NAMALWA (cell line): ENCODE measurements around the gene RPL13A.
"Not testable (repeated sequence)": the region's sequence is repeated elsewhere in the genome, so short reads cannot be mapped to it uniquely, and the experiment has no call there.

Source experiments
- DNase-seq: peaks from one replicate; pipeline ENCODE4 v3.0.0-alpha.2; 2015; ENCODE audit warnings: low spot score

Gene RPL13A

DNA sequence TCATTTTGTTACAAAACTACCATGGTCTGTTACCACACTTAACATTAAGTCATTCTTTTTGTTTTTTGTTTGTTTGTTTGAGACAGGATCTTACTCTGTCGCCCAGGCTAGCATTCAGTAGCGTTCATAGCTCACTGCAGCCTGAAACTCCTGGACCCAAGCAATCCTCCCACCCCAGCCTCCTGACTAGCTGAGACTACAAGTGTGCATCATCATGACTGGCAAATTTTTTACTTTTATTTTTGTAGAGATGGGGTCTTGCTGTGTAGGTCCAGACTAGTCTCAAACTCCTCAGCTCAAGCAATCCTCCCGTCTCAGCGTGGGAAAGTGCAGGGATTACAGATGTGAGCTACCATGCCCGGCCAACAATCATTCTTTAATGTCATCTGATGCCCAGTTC lies 31.1 kb upstream of the RPL13A start:
- no peak for DNase-seq

DNA sequence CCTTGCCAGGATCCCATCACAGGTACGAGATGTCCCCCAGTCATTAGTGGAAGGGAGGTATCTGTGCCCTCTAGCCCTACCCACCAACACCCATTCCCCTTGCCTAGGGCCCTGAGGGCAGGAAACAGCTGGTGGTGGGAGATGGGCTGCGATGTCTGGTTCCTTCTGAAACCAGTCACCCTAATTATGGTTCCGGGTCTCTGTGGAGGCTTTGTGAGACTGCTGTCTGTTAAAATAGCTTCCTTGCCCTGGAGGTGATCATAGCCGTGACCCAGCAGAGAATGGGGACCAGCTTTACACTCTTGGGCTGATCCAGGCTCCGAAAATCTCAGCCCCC lies 28.9 kb upstream of the RPL13A start:
- no peak for DNase-seq

DNA sequence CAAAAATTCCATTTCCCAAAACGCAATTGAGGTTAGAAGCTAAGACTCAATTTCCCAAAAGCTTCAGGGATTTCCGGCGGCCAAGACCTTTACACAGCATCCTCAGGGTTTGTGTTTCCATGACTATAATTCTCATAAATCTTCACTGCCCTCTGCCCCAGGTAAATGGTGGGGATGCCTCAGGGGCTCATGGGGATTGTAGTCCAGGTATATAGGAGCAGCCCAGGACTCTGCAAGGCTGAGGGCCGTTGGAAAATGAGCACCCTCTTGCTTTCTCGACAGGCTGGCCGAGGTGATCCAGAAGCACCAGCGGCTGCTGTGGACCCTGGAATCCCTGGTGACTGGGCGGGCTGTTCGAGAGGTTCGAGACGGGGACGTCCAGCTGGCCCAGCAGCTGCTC lies 28.0 kb upstream of the RPL13A start:
- no peak for DNase-seq

DNA sequence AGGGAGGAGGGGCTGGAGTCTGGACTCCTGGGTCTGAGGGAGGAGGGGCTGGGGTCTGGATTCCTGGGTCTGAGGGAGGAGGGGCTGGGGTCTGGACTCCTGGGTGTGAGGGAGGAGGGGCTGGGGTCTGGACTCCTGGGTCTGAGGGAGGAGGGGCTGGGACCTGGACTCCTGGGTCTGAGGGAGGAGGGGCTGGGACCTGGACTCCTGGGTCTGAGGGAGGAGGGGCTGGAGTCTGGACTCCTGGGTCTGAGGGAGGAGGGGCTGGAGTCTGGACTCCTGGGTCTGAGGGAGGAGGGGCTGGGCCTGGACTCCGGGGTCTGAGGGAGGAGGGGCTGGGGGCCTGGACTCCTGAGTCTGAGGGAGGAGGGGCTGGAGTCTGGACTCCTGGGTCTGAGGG lies 26.3 kb upstream of the RPL13A start:
- not testable (repeated sequence) for DNase-seq

GRCh38 chr19:49461656-49462055 lies 25.8 kb upstream of the RPL13A start:
- DNase-seq, result no peak

GRCh38 chr19:49462492-49462891 lies 24.9 kb upstream of the RPL13A start:
- no peak for DNase-seq

GRCh38 chr19:49463960-49464740 lies 23.3 kb upstream of the RPL13A start:
- no peak for DNase-seq

- DNase-seq, result no peak
Measured at GRCh38 chr19:49465371-49465770, 22.0 kb upstream of the RPL13A start.

DNA sequence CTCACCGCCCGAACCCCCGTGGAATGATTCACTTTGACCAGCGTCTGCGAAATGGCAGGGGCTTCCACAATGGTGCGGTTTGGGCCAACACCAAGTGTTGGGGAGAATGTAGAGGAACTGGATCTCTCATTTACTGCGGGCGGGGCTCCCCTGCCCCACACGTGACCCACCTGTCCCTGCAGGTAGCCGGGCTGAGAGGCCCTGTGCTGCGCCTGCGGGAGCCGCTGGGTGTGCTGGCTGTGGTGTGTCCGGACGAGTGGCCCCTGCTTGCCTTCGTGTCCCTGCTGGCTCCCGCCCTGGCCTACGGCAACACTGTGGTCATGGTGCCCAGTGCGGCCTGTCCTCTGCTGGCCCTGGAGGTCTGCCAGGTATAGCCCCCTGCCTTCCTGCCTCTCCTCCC lies 19.2 kb upstream of the RPL13A start:
- DNase-seq, result no peak

DNA sequence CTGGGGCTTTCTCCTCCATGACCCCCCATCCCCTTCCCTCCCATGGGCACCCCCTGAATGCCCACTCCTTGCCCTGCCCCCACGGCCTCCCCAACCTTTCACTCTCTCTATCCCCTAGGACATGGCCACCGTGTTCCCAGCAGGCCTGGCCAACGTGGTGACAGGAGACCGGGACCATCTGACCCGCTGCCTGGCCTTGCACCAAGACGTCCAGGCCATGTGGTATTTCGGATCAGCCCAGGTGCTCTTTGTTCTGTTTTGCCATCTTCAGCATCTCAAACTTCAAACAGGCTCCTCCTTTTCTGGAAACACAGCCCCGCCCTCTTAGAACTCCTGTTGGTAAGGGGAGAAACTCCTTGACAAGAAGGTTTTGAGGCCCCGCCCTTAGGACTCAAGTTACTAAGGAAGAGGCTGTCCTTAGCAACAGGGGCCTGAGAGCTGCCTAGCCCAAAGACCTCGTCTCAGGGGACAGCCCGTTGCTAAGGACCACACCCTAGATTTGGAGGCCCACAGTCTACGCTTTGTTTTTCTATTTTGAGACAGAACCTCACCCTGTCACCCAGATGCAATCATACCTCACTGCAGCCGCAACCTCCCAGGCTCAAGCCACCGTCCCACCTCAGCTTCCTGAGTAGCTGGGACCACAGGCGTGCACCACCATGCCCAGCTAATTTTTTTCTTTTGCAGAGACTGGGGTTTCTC lies 18.5 kb upstream of the RPL13A start:
- peak; percentile 94 for DNase-seq

DNA sequence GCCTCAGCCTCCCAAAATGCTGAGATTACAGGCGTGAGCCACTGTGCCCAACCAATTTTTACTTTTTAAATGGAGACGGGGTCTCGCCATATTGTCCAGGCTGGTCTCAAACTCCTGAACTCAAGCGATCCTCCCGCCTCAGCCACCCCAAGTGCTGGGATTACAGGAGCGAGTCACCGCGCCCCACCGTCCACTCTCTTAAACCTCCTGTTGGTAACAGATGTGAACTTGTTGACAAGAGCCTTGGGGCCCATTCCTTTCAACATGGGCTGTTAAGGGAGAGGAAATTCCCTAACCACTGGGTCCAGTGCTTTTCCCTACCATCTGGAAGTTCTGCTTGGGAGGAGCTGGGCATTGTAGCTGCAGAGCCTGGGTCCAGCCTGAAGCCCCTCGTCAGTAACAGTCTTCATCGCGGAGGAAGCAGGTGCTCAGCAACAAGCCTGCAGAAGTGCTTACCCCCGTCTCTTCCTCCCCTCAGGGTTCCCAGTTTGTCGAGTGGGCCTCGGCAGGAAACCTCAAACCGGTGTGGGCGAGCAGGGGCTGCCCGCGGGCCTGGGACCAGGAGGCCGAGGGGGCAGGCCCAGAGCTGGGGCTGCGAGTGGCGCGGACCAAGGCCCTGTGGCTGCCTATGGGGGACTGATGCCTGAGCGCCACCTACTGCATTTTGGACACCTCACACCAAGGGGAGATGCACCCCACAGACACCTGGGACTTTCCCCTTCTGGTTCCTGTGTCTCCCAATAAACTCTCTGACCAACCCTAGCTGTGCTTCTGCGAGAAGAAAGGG lies 17.4 kb upstream of the RPL13A start:
- peak; percentile 71 for DNase-seq

DNA sequence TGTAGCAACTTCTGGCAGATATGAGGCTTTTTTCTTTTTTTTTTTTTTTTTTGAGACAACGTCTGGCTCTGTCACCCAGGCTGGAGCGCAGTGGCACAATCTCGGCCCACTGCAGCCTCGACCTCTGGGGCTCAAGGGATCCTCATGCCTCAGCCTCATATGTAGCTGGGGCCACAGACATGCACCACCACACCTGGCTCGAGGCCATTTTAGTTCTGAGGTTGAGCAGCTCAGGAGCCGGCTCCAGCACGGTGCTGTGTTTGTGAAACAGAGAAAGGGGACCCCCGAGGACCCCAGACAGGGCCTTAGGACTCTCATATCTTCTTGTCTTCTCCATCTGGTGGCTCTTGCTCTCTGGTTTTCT lies 16.8 kb upstream of the RPL13A start:
- no peak for DNase-seq

DNA sequence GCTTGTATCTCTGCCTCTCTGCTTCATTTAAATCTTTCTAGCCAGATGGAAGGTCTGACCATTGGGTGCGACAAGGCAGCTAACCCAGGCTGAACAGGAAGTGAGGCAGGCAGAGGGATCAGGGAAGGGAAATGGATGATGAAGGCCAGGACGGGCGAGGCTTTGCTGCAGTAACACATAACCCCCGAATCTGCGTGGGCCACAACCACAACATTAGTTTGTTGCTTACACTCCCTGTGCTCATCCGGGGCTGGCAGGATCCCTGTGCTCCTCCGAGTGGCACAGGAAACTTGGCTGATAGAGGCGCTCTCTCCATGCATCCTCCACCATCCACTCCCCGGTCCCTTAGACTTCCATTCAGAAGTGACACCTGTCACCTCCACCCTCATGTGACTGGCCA lies 14.5 kb upstream of the RPL13A start:
- DNase-seq, result no peak

- not testable (repeated sequence) for DNase-seq
Measured at GRCh38 chr19:49473501-49473867, 13.9 kb upstream of the RPL13A start.

DNA sequence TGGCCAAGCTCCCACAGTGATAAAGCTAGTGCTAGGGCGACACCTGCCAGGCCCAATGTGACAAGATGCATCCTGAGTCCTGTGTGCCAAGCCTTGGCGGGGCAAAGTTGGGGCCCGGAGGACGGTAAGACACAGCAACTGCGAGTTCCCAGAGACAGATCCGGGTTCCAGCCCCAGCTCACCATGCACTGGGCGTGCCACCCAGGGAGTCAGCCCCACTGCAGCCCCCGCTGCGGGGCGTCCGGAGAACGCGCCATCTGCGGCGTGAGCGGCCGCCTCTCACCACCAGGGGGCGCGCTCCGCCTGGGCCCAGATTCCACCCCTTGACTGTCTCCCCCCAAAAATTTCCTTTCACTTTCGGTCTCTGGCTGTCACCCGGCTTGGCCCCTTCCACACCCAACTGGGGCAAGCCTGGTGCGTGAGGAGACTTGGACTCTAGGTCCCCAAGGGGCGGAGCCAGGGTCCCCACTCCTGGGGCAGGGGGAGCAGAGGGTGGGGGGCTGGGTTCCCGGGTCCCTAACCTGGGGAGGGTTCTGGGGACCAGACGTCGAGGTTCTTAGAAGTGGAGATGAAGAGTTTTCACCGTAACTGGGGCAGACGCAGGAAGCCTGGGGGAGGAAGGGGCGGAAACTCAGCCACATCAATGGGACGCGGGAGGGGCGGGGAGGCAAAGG lies 13.4 kb upstream of the RPL13A start, which contains the start of gene FLT3LG:
Gene FLT3LG (plus strand): TSS at position 348 of the 674 bp plus-strand sequence. CDS start 425 bp downstream, outside the sequence.
- peak; percentile 93 for DNase-seq

DNA sequence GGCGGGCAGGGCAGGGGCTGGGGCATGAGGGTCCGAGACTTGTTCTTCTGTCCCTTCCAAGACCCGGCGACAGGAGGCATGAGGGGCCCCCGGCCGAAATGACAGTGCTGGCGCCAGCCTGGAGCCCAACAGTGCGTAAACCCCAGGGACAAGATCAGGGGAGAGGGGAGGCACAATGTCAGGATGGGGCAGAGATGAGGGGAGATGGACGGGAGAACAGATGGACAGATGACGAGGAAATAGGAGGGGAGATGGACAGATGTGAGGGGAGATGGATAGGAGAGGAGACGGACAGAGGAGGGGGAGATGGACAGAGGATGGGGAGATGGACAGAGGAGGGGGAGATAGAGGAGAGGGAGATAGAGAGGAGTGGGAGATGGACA lies 12.9 kb upstream of the RPL13A start:
- no peak for DNase-seq

GRCh38 chr19:49475191-49475917 lies 12.1 kb upstream of the RPL13A start:
- no peak for DNase-seq

GRCh38 chr19:49475995-49476880 lies 11.2 kb upstream of the RPL13A start:
- DNase-seq, result peak; percentile 81

- no peak for DNase-seq
Measured at GRCh38 chr19:49479975-49480628, 7.3 kb upstream of the RPL13A start.

DNA sequence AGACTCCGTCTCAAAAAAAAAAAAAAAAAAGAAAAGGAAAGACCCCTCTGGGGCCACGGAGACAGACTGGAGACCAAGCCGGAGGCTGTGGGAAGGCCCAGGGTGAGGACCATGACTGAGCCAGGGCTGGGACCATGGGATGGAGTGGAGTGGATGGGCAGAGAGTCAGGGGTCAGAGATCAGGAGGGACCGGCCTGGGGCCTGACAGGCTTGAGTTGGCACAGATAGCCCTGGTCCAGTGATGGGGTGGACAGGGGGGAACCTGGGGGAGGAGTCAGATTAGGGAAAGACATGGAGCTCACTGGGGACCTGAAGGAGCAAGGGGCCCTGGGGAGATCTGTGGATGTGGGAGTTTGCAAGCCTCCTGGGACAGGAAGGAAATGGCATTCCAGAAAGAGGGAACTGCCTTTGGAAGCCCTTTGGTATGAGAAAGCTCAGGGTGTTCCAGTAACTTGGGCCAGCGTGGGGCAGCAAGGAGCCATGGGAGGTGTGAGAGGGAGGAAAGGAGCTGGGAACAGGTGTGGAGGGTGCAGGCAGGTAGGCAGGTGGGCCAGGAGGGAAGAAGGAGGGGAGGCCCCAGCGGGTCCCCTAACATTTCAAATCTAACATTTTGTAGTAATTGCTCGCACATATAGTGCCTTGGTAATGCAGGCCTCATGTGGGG lies 6.3 kb upstream of the RPL13A start:
- no peak for DNase-seq
